Left ventricle myocardium inferior (tissue), 1 donor: ENCODE measurements around the gene PSAPL1. TPM values are rescaled to one million over a fixed set of nuclear protein-coding genes. Genes with fewer than 3 reads are reported as not detected.

Experiments used
- DNase-seq: peaks from one replicate; pipeline ENCODE4 v3.0.0-alpha.2; 2020
- H3K27ac ChIP-seq: fragments of 200-600 bp; replicated peaks from 2 replicates; pipeline ENCODE4 v1.8.0; 2021
- H3K27me3 ChIP-seq: fragments of 200-600 bp; 2 replicates; pipeline ENCODE4 v1.8.0; 2021; ENCODE audit warnings: low read depth
- H3K36me3 ChIP-seq: fragments of 200-600 bp; 2 replicates; pipeline ENCODE4 v1.8.0; 2021
- H3K4me1 ChIP-seq: fragments of 200-600 bp; 2 replicates; pipeline ENCODE4 v1.8.0; 2021
- H3K4me3 ChIP-seq: fragments of 200-600 bp; 2 replicates; pipeline ENCODE4 v1.8.0; 2021; ENCODE audit warnings: mild to moderate bottlenecking, moderate library complexity
- H3K9me3 ChIP-seq: fragments of 200-600 bp; replicated peaks from 2 replicates; pipeline ENCODE4 v1.8.0; 2021
- CTCF ChIP-seq: fragments of 200-600 bp; IDR thresholded peaks from 2 replicates; pipeline ENCODE4 v1.8.0; 2021; ENCODE audit warnings: antibody characterized with exemption, mild to moderate bottlenecking, borderline replicate concordance
- intact Hi-C: fragments of 100-400 bp; cut with micrococcal nuclease; formaldehyde crosslinking; loops from one replicate; pipeline ENCODE4 v1.11.0; 2022
- total RNA-seq: library from RNA; stranded (reverse); fragmentation: NEBNext Ultra II Directional; extraction: Animal tissue kit (Norgen Biotek cat#: 25700); gene quantifications from one replicate; pipeline ENCODE4 v1.2.1, GENCODE V29; 2021
- donor health status: DM: no; HTN: yes; CAD: no; lungs with severe emphysema.

PSAPL1 gene
- total RNA-seq, 1 donor from 2014 or later = not detected

- H3K27ac ChIP-seq = peak overlapping the region; percentile 36
- no peak for TF ChIP-seq CTCF
- H3K9me3 ChIP-seq = peaks cover 25% of the 10 kb centered on the region
- no peaks in the 10 kb centered on the region for H3K36me3 ChIP-seq
- intact Hi-C loops = no loop called here
- no peak overlapping the region for H3K4me3 ChIP-seq
- peak; percentile 29 for DNase-seq
- peaks cover 19% of the 10 kb centered on the region for H3K27me3 ChIP-seq
- peaks cover 13% of the 10 kb centered on the region for H3K4me1 ChIP-seq
Observed at GRCh38 chr4:7403001-7403400, 31.7 kb downstream of the PSAPL1 start.

DNA sequence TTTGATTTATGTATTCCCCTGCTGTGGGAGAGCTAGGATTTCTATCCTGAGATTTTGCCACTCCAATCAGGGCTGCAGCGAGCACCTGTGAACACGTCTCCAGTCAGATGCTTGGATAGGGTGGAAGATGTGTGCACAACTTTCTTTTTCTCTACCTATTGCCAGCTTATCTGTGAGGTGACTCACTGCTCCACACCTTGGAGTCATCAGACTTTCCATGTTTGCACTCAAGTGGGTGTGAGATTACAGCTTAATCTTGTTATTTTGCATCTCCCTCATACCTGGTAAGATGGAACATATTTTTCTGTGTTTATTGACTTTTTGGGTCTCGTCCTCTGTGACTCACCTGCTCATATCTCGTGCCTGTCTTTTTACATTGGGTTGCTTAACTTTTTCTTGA lies 32.2 kb downstream of the PSAPL1 start:
- no peak overlapping the region for H3K4me3 ChIP-seq
- TF ChIP-seq CTCF = no peak
- intact Hi-C loops = no loop called here
- no peak overlapping the region for H3K27ac ChIP-seq
- DNase-seq = peak; percentile 5
- H3K4me1 ChIP-seq = peaks cover 14% of the 10 kb centered on the region
- H3K9me3 ChIP-seq = peaks cover 20% of the 10 kb centered on the region
- H3K27me3 ChIP-seq = peaks cover 19% of the 10 kb centered on the region
- no peaks in the 10 kb centered on the region for H3K36me3 ChIP-seq

- TF ChIP-seq CTCF = no peak
- Histone ChIP-seq H3K27me3 (peaks cover 28% of the 10 kb centered on the region), H3K4me1 (peaks cover 14% of the 10 kb centered on the region), H3K9me3 (peaks cover 13% of the 10 kb centered on the region), H3K4me3 (no peak overlapping the region), H3K36me3 (no peaks in the 10 kb centered on the region), H3K27ac (no peak overlapping the region)
- no peak for DNase-seq
- intact Hi-C loops = no loop called here
Observed at GRCh38 chr4:7400671-7401298, 33.9 kb downstream of the PSAPL1 start.

GRCh38 chr4:7399440-7400234 lies 35.1 kb downstream of the PSAPL1 start:
- peaks cover 3% of the 10 kb centered on the region for H3K9me3 ChIP-seq
- H3K4me1 ChIP-seq = peaks cover 14% of the 10 kb centered on the region
- no peak for TF ChIP-seq CTCF

GRCh38 chr4:7398788-7399439 lies 35.8 kb downstream of the PSAPL1 start:
- no peaks in the 10 kb centered on the region for H3K36me3 ChIP-seq
- H3K27ac ChIP-seq = no peak overlapping the region
- no peaks in the 10 kb centered on the region for H3K9me3 ChIP-seq
- H3K27me3 ChIP-seq = peaks cover 43% of the 10 kb centered on the region
- no peak for TF ChIP-seq CTCF
- intact Hi-C loops = no loop called here
- no peak overlapping the region for H3K4me3 ChIP-seq
- DNase-seq = no peak
- H3K4me1 ChIP-seq = peaks cover 14% of the 10 kb centered on the region

More at GRCh38 chr4:7399440-7400234, 35.1 kb downstream of the PSAPL1 start:
- DNase-seq = no peak
- H3K4me3 ChIP-seq = no peak overlapping the region
- H3K27ac ChIP-seq = no peak overlapping the region
- intact Hi-C loops = no loop called here
- H3K27me3 ChIP-seq = peaks cover 40% of the 10 kb centered on the region
- no peaks in the 10 kb centered on the region for H3K36me3 ChIP-seq
